Panc1 (cell line): ENCODE results near the gene ZNF644. TPM values are rescaled to one million over a fixed set of nuclear protein-coding genes. Genes with fewer than 3 reads are reported as not detected.
"Not testable (repeated sequence)": the region's sequence is repeated elsewhere in the genome, so short reads cannot be mapped to it uniquely, and the experiment has no call there.

ENCODE experiments used
- ATAC-seq: fragments of 200-7000 bp; cut with Tn5 transposase; 2 replicates; pipeline ENCODE4 v1.9.1; 2020; ENCODE audit warnings: mild to moderate bottlenecking, moderate library complexity
- BruUV-seq: library from RNA; stranded (reverse); fragments of 400-500 nt; replicated peaks from 2 replicates; lab custom pipeline; 2021; lab: Mats Ljungman, UMichigan
- CTCF ChIA-PET: fragments of 300-600 bp; sonication (Branson Sonifier 250); formaldehyde crosslinking; loops from one replicate; lab custom pipeline; 2022; ENCODE audit warnings: antibody characterized with exemption; lab: Charles Lee
- POLR2A ChIA-PET: fragments of 300-600 bp; sonication (Branson Sonifier 250); formaldehyde crosslinking; loops from one replicate; lab custom pipeline; 2022; ENCODE audit warnings: antibody characterized with exemption; lab: Charles Lee
- DNase-seq: peaks from one replicate; pipeline ENCODE4 v3.0.0-alpha.2; 2010; ENCODE audit warnings: low read depth, low spot score
- H3K27ac ChIP-seq: 2 replicates; pipeline ENCODE4 v1.5.1; 2011; ENCODE audit warnings: mild to moderate bottlenecking, low read length, inconsistent platforms
- H3K27me3 ChIP-seq: fragments of 200-500 bp; sonication (Bioruptor generic); 2 replicates; pipeline ENCODE4 v1.6.0; 2014; ENCODE audit warnings: low read length, inconsistent platforms; ENCODE audit not compliant: control insufficient read depth, insufficient read depth
- H3K36me3 ChIP-seq: fragments of 200-500 bp; sonication (Bioruptor generic); 2 replicates; pipeline ENCODE4 v1.5.1; 2014; ENCODE audit warnings: inconsistent platforms, mild to moderate bottlenecking, low read length, moderate library complexity; ENCODE audit not compliant: control insufficient read depth, insufficient read depth
- H3K4me1 ChIP-seq: 2 replicates; pipeline ENCODE4 v1.5.1; 2011; ENCODE audit warnings: inconsistent platforms, mild to moderate bottlenecking, low read length, moderate library complexity; ENCODE audit not compliant: control insufficient read depth, insufficient read depth
- H3K4me3 ChIP-seq, 2 experiments: 2 replicates each; pipeline ENCODE4 v1.5.1; 2011 to 2012; ENCODE audit warnings: low read depth in 2 of 2, low read length in 2 of 2, mild to moderate bottlenecking in 2 of 2, inconsistent platforms in 1 of 2, moderate library complexity in 1 of 2
- H3K9me3 ChIP-seq: fragments of 200-500 bp; sonication (Bioruptor generic); 2 replicates; pipeline ENCODE4 v1.5.1; 2014; ENCODE audit warnings: low read depth, mild to moderate bottlenecking, inconsistent platforms, low read length, moderate library complexity; ENCODE audit not compliant: control insufficient read depth, insufficient read depth
- CTCF ChIP-seq: fragments of 450-650 bp; IDR thresholded peaks from 2 replicates; pipeline ENCODE4 v1.5.1; 2017; ENCODE audit warnings: mild to moderate bottlenecking
- POLR2AphosphoS5 ChIP-seq: IDR thresholded peaks from 2 replicates; pipeline ENCODE4 v1.6.1; 2012; ENCODE audit warnings: mild to moderate bottlenecking, low read depth, low read length, moderate library complexity
- REST ChIP-seq, 2 experiments: IDR thresholded peaks; 2 replicates each; pipeline ENCODE4 v1.6.1; 2011 to 2012; ENCODE audit warnings: low read depth in 2 of 2, control low read depth in 1 of 2, low read length in 1 of 2, mild to moderate bottlenecking in 1 of 2, moderate library complexity in 1 of 2; ENCODE audit not compliant: insufficient read depth in 1 of 2
- in situ Hi-C: cut with HindIII; loops from 2 replicates; pipeline ENCODE4 v1.10.0; 2016; ENCODE audit warnings: low sequenced_read_pairs, low pct_unique_long_range_greater_than_20kb
- intact Hi-C: fragments of 100-400 bp; cut with micrococcal nuclease; formaldehyde crosslinking; loops from one replicate; pipeline ENCODE4 v1.10.0; 2022; ENCODE audit not compliant: unreplicated experiment
- total RNA-seq: library from RNA; stranded (reverse); gene quantifications from one replicate; pipeline ENCODE4 v1.2.1, GENCODE V29; 2021; ENCODE audit not compliant: unreplicated experiment

Gene ZNF644
- total RNA-seq, 1 experiment from 2014 or later: 74.2 TPM

GRCh38 chr1:91054780-91055481, 33.1 kb upstream of the ZNF644 start:
- no peaks in the 10 kb centered on the region for H3K36me3 ChIP-seq
- no TSS peak for BruUV-seq
- ChIA-PET CTCF (no interaction called here), POLR2A (no interaction called here)
- H3K27ac ChIP-seq: no peak overlapping the region
- peaks cover 6% of the 10 kb centered on the region for H3K27me3 ChIP-seq
- in situ Hi-C loops (no loop called here), intact Hi-C loops (no loop called here)
- TF ChIP-seq CTCF: no peak
- DNase-seq (no peak), ATAC-seq (no peak)
- no peaks in the 10 kb centered on the region for H3K4me1 ChIP-seq
- H3K9me3 ChIP-seq: no peaks in the 10 kb centered on the region
- H3K4me3 ChIP-seq: no peak overlapping the region

GRCh38 chr1:91053630-91054029, 31.8 kb upstream of the ZNF644 start:
- peaks cover 3% of the 10 kb centered on the region for H3K27me3 ChIP-seq
- no peaks in the 10 kb centered on the region for H3K4me1 ChIP-seq
- no peak overlapping the region for H3K27ac ChIP-seq
- BruUV-seq: no TSS peak
- ChIA-PET POLR2A (no interaction called here), CTCF (no interaction called here)
- TF ChIP-seq POLR2AphosphoS5: no peak
- TF ChIP-seq CTCF: no peak
- TF ChIP-seq REST (IDR thresholded peaks at IDR 0.05; ENCODE audit: insufficient read depth in 1 of 2, low read depth in 2 of 2, low read length in 1 of 2): no peak
- H3K4me3 ChIP-seq: no peak overlapping the region
- H3K9me3 ChIP-seq: no peaks in the 10 kb centered on the region
- intact Hi-C loops (no loop called here), in situ Hi-C loops (no loop called here)
- H3K36me3 ChIP-seq: no peaks in the 10 kb centered on the region
- no peak for ATAC-seq
- no peak for DNase-seq

- CTCF ChIA-PET, BruUV-seq, H3K27ac ChIP-seq: not testable (repeated sequence)
Measured at GRCh38 chr1:91049551-91049950, 27.7 kb upstream of the ZNF644 start.

More at GRCh38 chr1:91049551-91049950, 27.7 kb upstream of the ZNF644 start:
- intact Hi-C loops, H3K9me3 ChIP-seq, DNase-seq, POLR2A ChIA-PET, H3K36me3 ChIP-seq, ATAC-seq, H3K4me1 ChIP-seq, in situ Hi-C loops, H3K27me3 ChIP-seq, H3K4me3 ChIP-seq: not testable (repeated sequence)
